GM12878 (cell line): ENCODE results near the gene TBC1D8.

Source experiments
- CHD2 ChIP-seq: IDR thresholded peaks from 2 replicates; pipeline ENCODE4 v1.6.1; 2011; ENCODE audit warnings: low read depth, low read length, improper control_type of control experiment, borderline replicate concordance
- HDAC6 ChIP-seq: fragments of 200-600 bp; sonication (generic); IDR thresholded peaks from one replicate; pipeline ENCODE4 v1.8.0; 2017; ENCODE audit warnings: antibody characterized with exemption; ENCODE audit not compliant: unreplicated experiment
- NFXL1 ChIP-seq: fragments of 450-650 bp; IDR thresholded peaks from 2 replicates; pipeline ENCODE4 v1.6.1; 2017; ENCODE audit warnings: antibody characterized with exemption, mild to moderate bottlenecking, borderline replicate concordance
- NFYA ChIP-seq: IDR thresholded peaks from 2 replicates; pipeline ENCODE4 v1.6.1; 2011; ENCODE audit warnings: low read depth, mild to moderate bottlenecking, low read length, improper control_type of control experiment, borderline replicate concordance
- NFYB ChIP-seq: IDR thresholded peaks from 2 replicates; pipeline ENCODE4 v1.6.1; 2011; ENCODE audit warnings: low read depth, mild to moderate bottlenecking, low read length, improper control_type of control experiment, moderate library complexity; ENCODE audit not compliant: insufficient read depth
- POLR2A ChIP-seq: IDR thresholded peaks from 2 replicates; pipeline ENCODE4 v1.6.1; 2011; ENCODE audit warnings: low read depth, mild to moderate bottlenecking, low read length
- SPI1 ChIP-seq: IDR thresholded peaks from 2 replicates; pipeline ENCODE4 v1.6.1; 2011; ENCODE audit warnings: low read depth, mild to moderate bottlenecking, low read length, moderate library complexity, borderline replicate concordance; ENCODE audit not compliant: insufficient read depth
- TAF1 ChIP-seq: IDR thresholded peaks from 2 replicates; pipeline ENCODE4 v1.6.1; 2011; ENCODE audit warnings: mild to moderate bottlenecking, low read depth, low read length, borderline replicate concordance
- YY1 ChIP-seq: IDR thresholded peaks from 2 replicates; pipeline ENCODE4 v1.6.1; 2011; ENCODE audit warnings: low read depth, mild to moderate bottlenecking, low read length
- TF ChIP-seq, protein P1 (sequence below), 3 experiments: IDR thresholded peaks in 2 of 3; conservative IDR thresholded peaks in 1 of 3; 2 replicates each; pipeline ENCODE4 v1.5.1; 2011; ENCODE audit warnings: low read depth in 3 of 3, low read length in 3 of 3, mild to moderate bottlenecking in 3 of 3, control low read depth in 2 of 3, moderate library complexity in 2 of 3, inconsistent platforms in 1 of 3, mixed read lengths in 1 of 3; ENCODE audit not compliant: control insufficient read depth in 2 of 3, insufficient read depth in 1 of 3; ENCODE audit errors: extremely low read depth in 1 of 3
- TF ChIP-seq, protein P2 (sequence below): IDR thresholded peaks from 2 replicates; pipeline ENCODE4 v1.6.1; 2012; ENCODE audit warnings: low read depth, low read length, improper control_type of control experiment
- TF ChIP-seq, protein P3 (sequence below): IDR thresholded peaks from 2 replicates; pipeline ENCODE4 v1.6.1; 2011; ENCODE audit warnings: mild to moderate bottlenecking, low read depth, low read length, moderate library complexity; ENCODE audit not compliant: insufficient replicate concordance

DNA sequence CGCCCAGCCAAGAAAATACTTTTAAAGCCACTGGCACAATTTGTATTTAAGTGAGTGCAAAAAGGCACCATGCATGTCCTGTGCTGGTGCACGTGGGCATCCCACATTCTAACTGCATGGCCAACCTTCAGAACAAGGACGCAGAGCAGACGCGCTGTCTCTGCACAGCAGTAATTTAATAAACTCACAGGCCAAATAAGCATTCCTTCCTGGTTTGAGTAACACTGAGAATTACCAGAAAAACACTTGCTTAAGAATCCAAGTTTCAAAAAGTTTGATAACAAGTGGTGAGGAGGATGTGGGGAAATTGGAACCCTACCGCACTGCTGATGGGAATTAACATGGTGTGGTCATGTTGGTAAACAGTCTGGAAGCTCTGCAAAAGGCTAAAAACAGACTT is 110.4 kb downstream of the TBC1D8 start:
- TF ChIP-seq NFXL1 (no peak), NFYB (no peak), SPI1 (no peak), TAF1 (no peak), HDAC6 (no peak), CHD2 (no peak), NFYA (no peak), YY1 (no peak), POLR2A (no peak)
- TF ChIP-seq, protein P1, sequence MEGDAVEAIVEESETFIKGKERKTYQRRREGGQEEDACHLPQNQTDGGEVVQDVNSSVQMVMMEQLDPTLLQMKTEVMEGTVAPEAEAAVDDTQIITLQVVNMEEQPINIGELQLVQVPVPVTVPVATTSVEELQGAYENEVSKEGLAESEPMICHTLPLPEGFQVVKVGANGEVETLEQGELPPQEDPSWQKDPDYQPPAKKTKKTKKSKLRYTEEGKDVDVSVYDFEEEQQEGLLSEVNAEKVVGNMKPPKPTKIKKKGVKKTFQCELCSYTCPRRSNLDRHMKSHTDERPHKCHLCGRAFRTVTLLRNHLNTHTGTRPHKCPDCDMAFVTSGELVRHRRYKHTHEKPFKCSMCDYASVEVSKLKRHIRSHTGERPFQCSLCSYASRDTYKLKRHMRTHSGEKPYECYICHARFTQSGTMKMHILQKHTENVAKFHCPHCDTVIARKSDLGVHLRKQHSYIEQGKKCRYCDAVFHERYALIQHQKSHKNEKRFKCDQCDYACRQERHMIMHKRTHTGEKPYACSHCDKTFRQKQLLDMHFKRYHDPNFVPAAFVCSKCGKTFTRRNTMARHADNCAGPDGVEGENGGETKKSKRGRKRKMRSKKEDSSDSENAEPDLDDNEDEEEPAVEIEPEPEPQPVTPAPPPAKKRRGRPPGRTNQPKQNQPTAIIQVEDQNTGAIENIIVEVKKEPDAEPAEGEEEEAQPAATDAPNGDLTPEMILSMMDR (IDR thresholded peaks at IDR 0.05 in 2 of 3, conservative IDR thresholded peaks at IDR 0.05 in 1 of 3; ENCODE audit: control insufficient read depth in 2 of 3, extremely low read depth in 1 of 3, insufficient read depth in 1 of 3, low read depth in 3 of 3, low read length in 3 of 3), result no peak
- TF ChIP-seq, protein P2, sequence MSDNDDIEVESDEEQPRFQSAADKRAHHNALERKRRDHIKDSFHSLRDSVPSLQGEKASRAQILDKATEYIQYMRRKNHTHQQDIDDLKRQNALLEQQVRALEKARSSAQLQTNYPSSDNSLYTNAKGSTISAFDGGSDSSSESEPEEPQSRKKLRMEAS, result no peak
- TF ChIP-seq, protein P3, sequence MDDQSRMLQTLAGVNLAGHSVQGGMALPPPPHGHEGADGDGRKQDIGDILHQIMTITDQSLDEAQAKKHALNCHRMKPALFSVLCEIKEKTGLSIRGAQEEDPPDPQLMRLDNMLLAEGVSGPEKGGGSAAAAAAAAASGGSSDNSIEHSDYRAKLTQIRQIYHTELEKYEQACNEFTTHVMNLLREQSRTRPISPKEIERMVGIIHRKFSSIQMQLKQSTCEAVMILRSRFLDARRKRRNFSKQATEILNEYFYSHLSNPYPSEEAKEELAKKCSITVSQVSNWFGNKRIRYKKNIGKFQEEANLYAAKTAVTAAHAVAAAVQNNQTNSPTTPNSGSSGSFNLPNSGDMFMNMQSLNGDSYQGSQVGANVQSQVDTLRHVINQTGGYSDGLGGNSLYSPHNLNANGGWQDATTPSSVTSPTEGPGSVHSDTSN, result no peak
